ENCODE results near the gene GAB2. TPM values are rescaled to one million over a fixed set of nuclear protein-coding genes. Genes with fewer than 3 reads are reported as not detected.

Gene GAB2
- total RNA-seq, 4 donors from 2014 or later: 23.3 to 65.6 (median 58.8) TPM

- TF ChIP-seq, protein P1, sequence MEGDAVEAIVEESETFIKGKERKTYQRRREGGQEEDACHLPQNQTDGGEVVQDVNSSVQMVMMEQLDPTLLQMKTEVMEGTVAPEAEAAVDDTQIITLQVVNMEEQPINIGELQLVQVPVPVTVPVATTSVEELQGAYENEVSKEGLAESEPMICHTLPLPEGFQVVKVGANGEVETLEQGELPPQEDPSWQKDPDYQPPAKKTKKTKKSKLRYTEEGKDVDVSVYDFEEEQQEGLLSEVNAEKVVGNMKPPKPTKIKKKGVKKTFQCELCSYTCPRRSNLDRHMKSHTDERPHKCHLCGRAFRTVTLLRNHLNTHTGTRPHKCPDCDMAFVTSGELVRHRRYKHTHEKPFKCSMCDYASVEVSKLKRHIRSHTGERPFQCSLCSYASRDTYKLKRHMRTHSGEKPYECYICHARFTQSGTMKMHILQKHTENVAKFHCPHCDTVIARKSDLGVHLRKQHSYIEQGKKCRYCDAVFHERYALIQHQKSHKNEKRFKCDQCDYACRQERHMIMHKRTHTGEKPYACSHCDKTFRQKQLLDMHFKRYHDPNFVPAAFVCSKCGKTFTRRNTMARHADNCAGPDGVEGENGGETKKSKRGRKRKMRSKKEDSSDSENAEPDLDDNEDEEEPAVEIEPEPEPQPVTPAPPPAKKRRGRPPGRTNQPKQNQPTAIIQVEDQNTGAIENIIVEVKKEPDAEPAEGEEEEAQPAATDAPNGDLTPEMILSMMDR (IDR thresholded peaks at IDR 0.05; ENCODE audit: low read depth): no peak
Measured at GRCh38 chr11:78350646-78351165, 66.9 kb downstream of the GAB2 start.

GRCh38 chr11:78350091-78350645, 67.5 kb downstream of the GAB2 start:
- TF ChIP-seq, protein P1 (IDR thresholded peaks at IDR 0.05; ENCODE audit: low read depth): no peak

GRCh38 chr11:78349624-78350023, 68.0 kb downstream of the GAB2 start:
- TF ChIP-seq, protein P1 (IDR thresholded peaks at IDR 0.05; ENCODE audit: low read depth): no peak

GRCh38 chr11:78349114-78349513, 68.5 kb downstream of the GAB2 start:
- TF ChIP-seq, protein P1 (IDR thresholded peaks at IDR 0.05; ENCODE audit: low read depth): no peak

GRCh38 chr11:78347956-78348355, 69.7 kb downstream of the GAB2 start:
- TF ChIP-seq, protein P1 (IDR thresholded peaks at IDR 0.05; ENCODE audit: low read depth): no peak

DNA sequence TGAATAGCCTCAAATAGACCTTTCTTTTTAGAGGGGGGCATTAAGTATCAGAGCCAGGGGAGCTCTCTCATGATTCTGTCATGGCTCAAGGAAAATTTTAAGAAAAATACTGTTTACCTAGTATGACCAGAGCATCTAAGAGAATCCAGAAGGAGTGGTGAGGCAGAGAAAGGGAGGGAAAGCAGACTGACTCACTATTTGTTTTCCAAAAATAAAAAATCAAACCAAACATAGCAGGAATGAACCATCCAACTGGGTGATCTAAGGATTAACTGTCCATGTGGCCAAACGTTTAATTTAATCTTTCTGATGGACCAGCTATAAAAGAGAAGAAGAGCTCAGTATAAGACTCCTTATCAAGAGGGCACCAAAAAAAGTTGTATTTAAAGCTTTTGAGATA, 70.8 kb downstream of the GAB2 start:
- TF ChIP-seq, protein P1 (IDR thresholded peaks at IDR 0.05; ENCODE audit: low read depth): no peak

GRCh38 chr11:78345450-78345849, 72.2 kb downstream of the GAB2 start:
- TF ChIP-seq, protein P1 (IDR thresholded peaks at IDR 0.05; ENCODE audit: low read depth): no peak

All from subcutaneous adipose tissue (tissue), 4 donors.